Left lung (tissue), 10 donors: ENCODE results near the gene KMT5B. TPM values are rescaled to one million over a fixed set of nuclear protein-coding genes. Genes with fewer than 3 reads are reported as not detected.
A peak's percentile ranks its signal among the peaks of the same experiment; 100 is the strongest.

Experiments
- ATAC-seq: fragments of 200-7000 bp; cut with Tn5 transposase; one replicate; pipeline ENCODE4 v1.9.1; 2020; ENCODE audit warnings: moderate library complexity
- DNase-seq, 4 donors: peaks; one replicate each; pipeline ENCODE4 v3.0.0-alpha.2; 2013 to 2020
- H3K27ac ChIP-seq, 2 donors: fragments of 200-600 bp; sonication (generic) in 1 of 2; one replicate each; pipeline versions ENCODE4 v1.5.0 to v1.8.0; 2020 to 2021
- H3K27me3 ChIP-seq, 2 donors: fragments of 200-600 bp; sonication (generic) in 1 of 2; one replicate each; pipeline versions ENCODE4 v1.5.0 to v1.8.0; 2020 to 2021
- H3K36me3 ChIP-seq, 2 donors: fragments of 200-600 bp; sonication (generic) in 1 of 2; one replicate each; pipeline versions ENCODE4 v1.5.0 to v1.8.0; 2020 to 2021
- H3K4me1 ChIP-seq, 2 donors: fragments of 200-600 bp; one replicate each; pipeline ENCODE4 v1.8.0; 2021
- H3K4me3 ChIP-seq, 2 donors: fragments of 200-600 bp; sonication (generic) in 1 of 2; one replicate each; pipeline versions ENCODE4 v1.5.0 to v1.8.0; 2020 to 2021; ENCODE audit warnings: mild to moderate bottlenecking in 1 of 2
- H3K9me3 ChIP-seq, 2 donors: fragments of 200-600 bp; sonication (generic) in 1 of 2; one replicate each; pipeline versions ENCODE4 v1.5.0 to v1.8.0; 2020 to 2021
- CTCF ChIP-seq, 2 donors: fragments of 200-600 bp; sonication (generic) in 1 of 2; IDR thresholded peaks; one replicate each; pipeline versions ENCODE4 v1.5.0 to v1.8.0; 2021; ENCODE audit warnings: antibody characterized with exemption in 2 of 2
- intact Hi-C, 2 donors: fragments of 100-400 bp; cut with DNase I; formaldehyde crosslinking; loops; one replicate each; pipeline versions ENCODE4 v1.11.2 to v1.14.2; 2022
- polyA plus RNA-seq, 6 donors: library from polyadenylated mRNA; unstranded; fragments of 120-200 nt; gene quantifications; one replicate each; pipeline ENCODE4 v1.2.1, GENCODE V29; 2013; ENCODE audit not compliant: insufficient read length in 6 of 6
- total RNA-seq, 2 donors: library from RNA; stranded (reverse); fragmentation: NEBNext Ultra II Directional; extraction: Animal tissue kit (Norgen Biotek cat#: 25700); gene quantifications; one replicate each; pipeline ENCODE4 v1.2.1, GENCODE V29; 2021
- donor health status: DM: no; HTN: yes; CAD: no.
- donor health status: DM: no; HTN: no; CAD: no.

KMT5B gene
- total and polyA plus RNA-seq, 8 donors, result 36.0 to 91.7 (median 86.4) TPM

GRCh38 chr11:68206211-68206610, 6.9 kb downstream of the KMT5B start:
- DNase-seq (peak in 2 of 4 donors; percentile 34 to 58), ATAC-seq (peak; percentile 77)

GRCh38 chr11:68204402-68204801, 8.7 kb downstream of the KMT5B start:
- ATAC-seq, result no peak
- intact Hi-C loops, result no loop called here
- H3K4me1 ChIP-seq, result peaks cover 15 to 78% of the 10 kb centered on the region in 2 donors

More at GRCh38 chr11:68206211-68206610, 6.9 kb downstream of the KMT5B start:
- H3K9me3 ChIP-seq, result no peaks in the 10 kb centered on the region
- TF ChIP-seq CTCF (IDR thresholded peaks at IDR 0.05), result peak; percentile 62 to 84
- no peaks in the 10 kb centered on the region for H3K27me3 ChIP-seq
- H3K36me3 ChIP-seq, result no peaks in the 10 kb centered on the region
- intact Hi-C loops, result no loop called here
- H3K4me1 ChIP-seq, result peaks cover 18 to 79% of the 10 kb centered on the region in 2 donors
- no peak overlapping the region for H3K4me3 ChIP-seq
- peak overlapping the region in 1 of 2 donors; percentile 28 for H3K27ac ChIP-seq

GRCh38 chr11:68202165-68202564, 10.9 kb downstream of the KMT5B start:
- intact Hi-C loops, result no loop called here
- no peak for DNase-seq
- Histone ChIP-seq H3K9me3 (no peaks in the 10 kb centered on the region), H3K27me3 (no peaks in the 10 kb centered on the region), H3K36me3 (no peaks in the 10 kb centered on the region), H3K27ac (no peak overlapping the region), H3K4me3 (no peak overlapping the region), H3K4me1 (peaks cover 3 to 66% of the 10 kb centered on the region in 2 donors)
- no peak for TF ChIP-seq CTCF (IDR thresholded peaks at IDR 0.05)
- no peak for ATAC-seq

More at GRCh38 chr11:68204402-68204801, 8.7 kb downstream of the KMT5B start:
- H3K27me3 ChIP-seq, result no peaks in the 10 kb centered on the region
- no peak overlapping the region for H3K4me3 ChIP-seq
- no peak for TF ChIP-seq CTCF (IDR thresholded peaks at IDR 0.05)
- H3K9me3 ChIP-seq, result no peaks in the 10 kb centered on the region
- no peak for DNase-seq
- no peaks in the 10 kb centered on the region for H3K36me3 ChIP-seq
- H3K27ac ChIP-seq, result no peak overlapping the region

GRCh38 chr11:68201492-68201891, 11.6 kb downstream of the KMT5B start:
- Histone ChIP-seq H3K36me3 (no peaks in the 10 kb centered on the region), H3K9me3 (no peaks in the 10 kb centered on the region), H3K27ac (peak overlapping the region in 1 of 2 donors; percentile 4), H3K4me1 (peaks cover 3 to 63% of the 10 kb centered on the region in 2 donors), H3K4me3 (no peak overlapping the region), H3K27me3 (no peaks in the 10 kb centered on the region)
- ATAC-seq (no peak), DNase-seq (no peak)
- TF ChIP-seq CTCF (IDR thresholded peaks at IDR 0.05), result no peak
- intact Hi-C loops, result no loop called here

- H3K4me1 ChIP-seq, result peaks cover 3 to 59% of the 10 kb centered on the region in 2 donors
- no peaks in the 10 kb centered on the region for H3K36me3 ChIP-seq
- intact Hi-C loops, result no loop called here
- H3K27me3 ChIP-seq, result no peaks in the 10 kb centered on the region
- ATAC-seq (peak; percentile 21), DNase-seq (no peak)
- H3K9me3 ChIP-seq, result no peaks in the 10 kb centered on the region
- H3K27ac ChIP-seq, result no peak overlapping the region
- TF ChIP-seq CTCF (IDR thresholded peaks at IDR 0.05), result no peak
- no peak overlapping the region for H3K4me3 ChIP-seq
Observed at GRCh38 chr11:68200639-68201038, 12.5 kb downstream of the KMT5B start.
